HG03103 (cell line): Measurements from ENCODE around the gene ESPNL.

Experiments used
- ATAC-seq: cut with Tn5 transposase; IDR thresholded peaks from one replicate; pipeline ENCODE4 v1.9.1; 2021; ENCODE audit warnings: low read depth; ENCODE audit not compliant: unreplicated experiment

The ESPNL gene

DNA sequence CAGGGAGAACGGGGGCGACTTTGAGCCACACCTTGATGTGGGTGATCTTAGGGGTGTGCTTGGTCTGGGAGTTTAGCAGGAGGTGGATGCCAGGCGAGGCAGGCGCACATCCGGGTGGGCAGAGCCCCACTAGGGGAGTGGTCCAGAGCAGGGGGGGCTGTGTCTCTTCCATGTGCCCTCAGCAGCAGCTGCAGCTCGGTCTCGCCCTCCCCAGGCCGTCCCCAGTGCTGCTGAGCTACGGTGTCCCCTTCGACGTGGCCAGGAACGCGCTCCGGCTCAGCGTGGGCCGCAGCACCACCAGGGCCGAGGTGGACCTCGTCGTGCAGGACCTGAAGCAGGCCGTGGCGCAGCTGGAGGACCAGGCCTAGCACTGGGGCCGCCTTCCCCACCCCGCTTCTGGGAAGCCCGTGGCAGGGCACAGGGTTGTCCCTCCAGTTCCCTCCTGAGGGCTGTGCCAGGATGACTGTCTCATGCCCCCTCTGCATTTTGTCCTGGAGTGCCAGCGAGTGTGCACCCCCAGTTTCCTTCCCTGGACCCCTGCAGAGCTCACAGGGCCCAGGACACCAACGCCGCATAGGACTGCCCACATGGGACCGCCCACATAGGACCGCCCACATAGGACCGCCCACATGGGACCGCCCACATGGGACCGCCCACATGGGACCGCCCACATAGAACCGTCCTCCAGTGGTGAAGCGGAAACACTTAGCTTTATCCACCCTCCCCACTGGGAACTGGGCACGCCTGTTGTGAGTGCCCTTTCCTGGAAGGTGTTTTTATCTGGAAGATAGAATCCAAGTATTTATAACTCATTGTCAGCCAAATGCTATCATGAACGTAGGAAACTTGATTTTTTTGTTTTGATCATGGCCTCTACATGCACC lies 1.9 kb upstream of the ESPNL start:
- ATAC-seq, result no peak

DNA sequence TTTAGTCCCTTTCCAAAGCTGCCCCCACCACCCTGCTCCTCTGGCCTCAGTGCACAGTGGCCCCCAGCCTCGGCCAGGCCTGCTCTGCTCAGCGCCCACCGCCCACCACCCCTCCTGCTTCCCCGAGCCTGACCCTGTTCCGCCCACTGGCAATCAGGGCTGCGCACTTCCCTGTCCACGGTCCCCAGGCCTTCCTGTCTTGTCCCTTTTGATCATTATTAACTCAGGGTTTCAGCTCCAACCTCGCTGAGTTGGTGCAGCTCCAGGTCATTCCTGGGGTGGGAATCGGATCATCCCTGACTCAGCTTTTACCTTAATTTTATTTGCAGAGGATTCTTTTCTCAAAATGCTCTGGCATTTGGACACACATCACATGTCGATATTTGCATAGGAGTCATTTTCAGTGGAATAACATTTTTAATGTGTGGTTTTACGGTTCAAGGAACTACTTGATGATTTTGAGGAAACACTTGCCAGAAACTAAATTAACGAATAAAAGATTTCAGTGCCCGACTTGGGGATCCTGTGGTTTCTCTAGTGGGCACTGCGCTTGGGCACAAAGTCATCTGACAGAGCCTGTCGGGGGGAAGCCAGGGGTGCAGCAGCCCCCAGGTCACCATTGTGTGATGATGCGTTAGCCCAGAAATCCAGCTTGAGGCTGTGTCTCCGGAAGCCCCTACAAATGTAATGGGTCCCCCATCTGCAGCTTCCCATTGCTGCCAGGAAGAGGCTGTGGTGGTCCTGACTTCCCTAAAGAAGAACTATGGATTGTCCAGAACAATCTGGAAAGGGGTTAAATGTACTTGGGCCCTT lies 1.0 kb upstream of the ESPNL start:
- no peak for ATAC-seq

DNA sequence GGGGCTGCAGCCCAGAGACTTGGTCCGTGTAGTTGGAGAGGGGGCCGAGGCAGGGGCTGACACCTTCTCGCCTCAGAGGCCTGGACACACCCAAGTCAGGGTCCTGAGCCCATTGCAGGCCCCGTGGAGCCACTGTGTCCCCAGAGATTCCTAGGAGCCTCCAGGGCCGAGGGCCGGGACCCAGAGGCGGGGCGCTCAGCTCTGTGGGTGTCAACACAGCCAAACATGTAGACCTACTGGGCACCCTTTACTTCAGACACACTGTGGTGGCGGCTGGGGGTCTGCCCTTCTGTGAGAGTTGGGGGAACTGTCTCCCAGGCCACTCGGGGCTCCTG lies 459 bp upstream of the ESPNL start:
- no peak for ATAC-seq

DNA sequence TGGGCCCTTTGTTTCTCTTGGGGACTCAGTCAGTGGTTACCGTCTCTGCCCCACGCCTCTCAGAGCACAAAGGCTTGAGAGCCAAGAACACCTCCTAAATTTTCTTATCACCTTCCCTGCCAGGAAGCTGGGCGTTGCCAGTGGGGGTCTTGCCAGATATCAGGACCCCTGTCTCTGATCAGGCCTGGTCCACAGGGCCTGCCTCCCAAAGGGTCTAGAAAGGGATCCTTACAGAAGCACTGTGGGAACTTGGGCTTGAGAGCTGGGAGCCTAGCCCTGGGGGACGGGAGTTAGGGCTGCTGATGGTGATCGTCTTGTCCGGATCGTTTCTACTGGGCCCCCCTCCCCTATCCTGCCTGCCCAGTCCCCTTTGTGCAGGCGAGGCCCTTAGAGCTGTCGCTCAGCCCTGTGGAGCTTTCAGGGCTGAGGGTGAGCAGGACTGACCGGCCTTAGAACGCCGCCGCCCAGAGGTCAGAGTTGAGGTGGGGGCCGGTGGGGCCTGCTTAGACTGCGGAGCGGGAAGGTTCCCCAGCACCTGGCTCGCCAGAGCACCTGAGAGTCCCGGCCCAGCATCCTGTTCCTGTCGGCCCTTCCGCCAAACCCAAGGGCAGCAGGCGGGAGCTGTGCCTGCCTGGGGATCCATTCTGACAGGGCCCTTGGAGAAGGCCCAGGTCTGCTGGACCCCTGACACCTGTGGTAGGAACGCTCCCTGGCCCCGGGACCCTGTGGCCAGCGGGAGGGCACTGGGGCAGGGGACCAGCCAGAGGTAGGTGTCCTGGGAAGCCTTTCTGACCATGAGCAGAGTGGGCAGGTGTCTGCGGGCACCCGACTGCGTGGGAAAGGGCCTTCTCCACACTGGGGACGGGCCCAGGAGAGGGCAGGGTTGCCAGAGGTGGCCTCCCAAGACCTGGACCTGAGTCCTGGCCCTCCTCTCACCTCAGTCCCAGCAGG lies 956 bp downstream of the ESPNL start:
- no peak for ATAC-seq

DNA sequence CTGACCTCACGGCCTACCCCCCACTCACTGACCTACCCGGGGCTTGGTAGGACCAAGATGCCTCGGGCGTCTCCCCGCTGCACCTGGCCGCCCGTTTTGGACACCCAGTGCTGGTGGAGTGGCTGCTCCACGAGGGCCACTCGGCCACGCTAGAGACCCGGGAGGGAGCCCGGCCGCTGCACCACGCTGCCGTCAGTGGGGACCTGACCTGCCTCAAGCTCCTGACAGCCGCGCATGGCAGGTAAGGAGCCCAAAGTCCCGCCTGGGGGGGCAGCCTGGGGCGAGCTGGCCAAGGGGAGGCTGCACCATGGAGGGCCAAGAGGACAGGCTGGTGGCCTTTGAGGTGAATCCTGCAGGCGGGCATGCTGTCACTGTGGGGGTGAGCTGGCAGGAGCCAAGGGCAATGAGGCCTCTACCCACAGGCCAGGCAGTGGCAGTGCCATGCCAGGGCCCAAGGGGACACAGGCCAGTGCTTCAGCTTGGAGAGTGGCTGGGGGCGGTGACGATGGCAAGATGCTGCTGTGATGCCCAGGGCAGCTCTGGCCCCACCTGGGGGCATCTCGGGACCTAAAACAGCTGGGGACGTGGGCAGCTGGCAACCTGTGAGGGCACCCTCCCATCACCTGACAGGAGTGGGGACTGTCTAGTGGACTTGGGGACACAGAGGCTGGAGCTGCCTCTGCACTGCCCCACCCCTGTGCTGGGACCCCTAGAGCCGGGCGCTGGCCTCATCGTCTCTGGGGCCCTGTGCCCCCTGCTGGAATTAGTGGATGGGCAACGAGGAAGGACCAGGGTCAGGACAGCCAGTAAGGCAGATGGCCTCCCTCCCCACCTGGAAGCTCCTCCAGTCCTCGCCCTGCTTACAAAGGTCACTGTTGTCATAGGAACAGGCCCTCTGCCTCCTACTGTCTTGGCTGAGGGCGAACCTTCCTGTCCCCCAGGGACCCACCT lies 2.0 kb downstream of the ESPNL start:
- ATAC-seq, result no peak

DNA sequence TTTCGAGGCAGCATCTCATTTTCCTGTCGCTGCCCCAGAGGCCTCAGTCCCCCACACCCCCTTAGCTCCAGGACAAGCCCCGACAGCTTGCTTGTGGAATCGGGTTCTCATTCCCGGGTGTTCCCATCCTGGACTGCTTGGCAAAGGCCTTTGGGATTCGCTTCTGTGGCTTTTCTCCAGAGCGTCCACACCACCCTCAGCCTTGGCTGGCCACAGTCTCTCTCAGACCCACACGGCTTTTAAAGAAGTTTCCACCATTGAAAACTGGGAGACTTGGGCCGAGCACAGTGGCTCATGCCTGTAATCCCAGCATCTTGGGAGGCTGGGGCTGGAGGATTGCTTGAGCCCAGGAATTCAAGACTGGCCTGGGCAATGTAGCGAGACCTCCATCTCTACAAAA lies 2.7 kb downstream of the ESPNL start:
- ATAC-seq, result no peak

DNA sequence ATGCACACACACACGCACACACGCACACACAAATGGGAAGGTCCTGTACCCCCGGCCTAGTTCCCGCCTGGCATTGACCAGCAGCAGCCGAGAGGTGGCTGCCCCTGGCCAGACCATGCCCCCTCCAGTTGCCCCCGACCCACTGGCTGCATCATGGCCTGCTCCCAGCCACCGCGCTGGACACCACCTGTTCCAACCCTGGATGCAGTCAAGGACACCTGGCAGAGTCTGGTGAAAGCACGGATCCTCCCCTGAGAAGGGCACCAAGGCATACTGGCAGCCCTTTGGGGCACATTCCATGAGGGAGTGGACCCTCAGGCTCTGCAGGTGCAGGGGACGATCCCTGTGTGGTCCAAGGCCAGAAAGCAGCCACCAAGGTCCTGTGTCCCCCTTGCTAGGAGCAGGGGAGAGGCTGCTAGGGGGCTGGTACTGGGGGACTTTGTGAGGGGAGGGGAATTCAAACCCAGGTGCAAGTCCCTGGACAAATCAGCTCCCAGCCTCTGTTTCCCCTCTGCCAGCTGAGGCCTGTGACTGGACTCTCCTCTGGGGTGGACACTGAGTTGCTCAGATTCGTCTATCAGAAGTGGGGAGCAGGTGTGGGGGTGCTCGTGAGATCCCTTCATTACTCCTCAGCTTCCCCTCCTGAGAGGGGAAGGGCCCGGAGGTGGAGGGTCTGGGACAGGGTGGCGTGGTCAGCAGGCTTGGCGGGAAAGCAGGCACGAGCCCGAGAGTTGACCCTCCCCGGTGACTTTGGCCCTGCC lies 3.5 kb downstream of the ESPNL start:
- ATAC-seq, result no peak

DNA sequence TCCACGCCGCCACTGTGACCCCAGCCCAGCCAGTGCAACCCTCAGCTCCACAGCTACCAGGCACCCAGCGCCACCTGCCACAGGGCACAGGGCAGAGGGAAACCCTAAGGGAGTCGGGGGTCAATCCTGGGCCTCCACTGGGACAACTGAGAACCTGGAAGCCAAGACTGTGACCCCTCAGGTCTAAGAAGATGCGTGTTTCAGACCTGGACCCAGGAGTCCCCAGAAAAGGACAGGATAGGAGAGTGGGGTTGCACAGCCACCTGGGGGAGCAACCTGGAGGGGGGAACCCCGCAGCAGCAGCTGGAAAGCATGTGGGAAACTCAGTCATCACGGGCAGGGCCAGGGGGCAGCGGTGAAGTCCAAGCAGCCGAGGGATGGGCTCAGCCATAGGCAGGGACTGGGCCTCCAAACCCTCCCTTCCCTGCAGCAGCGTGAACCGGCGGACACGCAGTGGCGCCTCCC lies 4.1 kb downstream of the ESPNL start:
- no peak for ATAC-seq

DNA sequence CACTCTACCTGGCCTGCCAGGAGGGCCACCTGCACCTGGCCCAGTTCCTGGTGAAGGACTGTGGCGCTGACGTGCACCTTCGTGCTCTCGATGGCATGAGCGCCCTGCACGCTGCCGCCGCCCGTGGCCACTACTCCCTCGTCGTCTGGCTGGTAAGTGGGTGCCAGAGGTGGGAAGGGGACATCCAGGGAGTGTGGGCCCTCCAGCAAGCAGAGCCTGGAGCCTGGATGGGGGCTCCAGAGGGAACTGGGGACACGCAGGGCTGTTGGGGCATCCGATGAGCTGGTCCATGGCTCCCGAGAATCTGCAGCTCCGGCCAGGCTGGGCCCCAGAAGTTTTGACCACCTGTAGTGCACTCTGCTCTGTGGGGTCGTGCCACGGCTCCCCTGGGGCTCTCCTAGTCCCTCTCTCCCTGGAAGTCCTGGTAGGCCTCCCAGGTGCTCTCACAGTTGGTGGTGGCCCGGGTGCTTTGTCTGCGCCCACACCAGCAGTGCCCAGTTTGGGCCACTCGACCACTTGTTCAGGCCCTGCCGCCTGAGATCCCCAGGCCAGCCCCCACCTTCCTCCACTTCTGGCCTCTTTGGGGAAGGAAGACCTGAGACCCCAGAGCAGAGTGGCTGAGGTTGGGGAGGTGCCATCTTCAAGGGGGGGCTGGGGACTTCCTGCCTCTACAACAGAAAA lies 4.7 kb downstream of the ESPNL start:
- ATAC-seq, result no peak

DNA sequence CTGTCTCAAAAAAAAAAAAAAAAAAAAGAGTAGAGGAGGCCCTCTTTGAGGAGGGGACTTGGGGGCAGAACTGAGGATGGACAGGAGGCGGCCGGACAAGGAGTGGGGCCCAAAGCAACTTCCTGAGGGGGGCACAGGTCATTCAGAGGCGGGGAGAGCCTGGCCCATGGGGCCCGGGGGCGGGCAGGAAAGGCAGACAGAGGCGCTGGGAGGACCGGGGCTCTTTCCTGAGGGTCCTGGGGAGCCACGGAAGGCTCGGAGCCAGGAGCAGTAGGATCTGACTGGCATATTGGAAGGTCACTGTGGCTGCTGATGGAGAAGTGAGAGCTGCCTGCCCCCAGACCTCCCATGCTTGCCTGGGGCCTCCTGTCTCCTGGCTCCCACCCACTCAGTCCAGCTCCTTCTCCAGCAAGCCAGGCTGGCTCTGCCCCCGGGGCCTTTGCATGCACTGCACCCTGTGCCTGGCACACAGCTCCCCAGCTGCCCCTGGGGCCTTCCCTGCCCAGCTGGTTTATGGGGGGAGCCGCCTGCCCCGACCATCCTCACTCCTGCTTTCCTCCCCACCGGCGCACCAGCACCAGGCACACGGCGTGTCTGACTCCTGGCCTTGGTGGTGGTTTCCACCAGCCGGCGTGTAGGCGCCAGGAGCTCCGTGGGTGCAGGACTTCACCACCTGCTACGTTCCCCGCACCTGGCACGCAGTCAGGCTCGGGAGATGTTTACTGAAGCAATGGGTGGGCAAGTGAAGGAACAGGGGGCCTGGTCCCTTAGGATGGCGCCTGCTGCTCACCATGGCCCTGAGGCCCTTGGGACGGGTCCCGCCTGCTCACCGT lies 5.6 kb downstream of the ESPNL start:
- ATAC-seq, result no peak

DNA sequence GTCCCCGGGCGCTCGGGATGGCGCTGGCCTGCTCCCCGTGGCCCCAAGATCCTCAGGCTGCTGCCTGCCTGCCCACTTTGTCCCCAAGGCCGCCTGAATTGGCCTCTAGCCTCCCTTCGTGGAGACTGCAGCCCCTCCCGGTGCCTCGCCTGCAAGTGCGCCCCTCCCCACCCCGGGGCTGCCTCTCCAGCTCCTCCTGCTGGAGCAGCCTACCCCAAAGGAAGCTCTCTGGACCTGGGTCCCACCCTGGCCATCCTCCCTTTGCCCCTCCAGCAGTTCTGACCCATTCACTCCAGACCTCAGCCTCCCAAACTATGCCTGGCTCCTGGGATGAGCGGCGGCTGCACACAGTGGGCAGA lies 6.2 kb downstream of the ESPNL start:
- ATAC-seq, result no peak

DNA sequence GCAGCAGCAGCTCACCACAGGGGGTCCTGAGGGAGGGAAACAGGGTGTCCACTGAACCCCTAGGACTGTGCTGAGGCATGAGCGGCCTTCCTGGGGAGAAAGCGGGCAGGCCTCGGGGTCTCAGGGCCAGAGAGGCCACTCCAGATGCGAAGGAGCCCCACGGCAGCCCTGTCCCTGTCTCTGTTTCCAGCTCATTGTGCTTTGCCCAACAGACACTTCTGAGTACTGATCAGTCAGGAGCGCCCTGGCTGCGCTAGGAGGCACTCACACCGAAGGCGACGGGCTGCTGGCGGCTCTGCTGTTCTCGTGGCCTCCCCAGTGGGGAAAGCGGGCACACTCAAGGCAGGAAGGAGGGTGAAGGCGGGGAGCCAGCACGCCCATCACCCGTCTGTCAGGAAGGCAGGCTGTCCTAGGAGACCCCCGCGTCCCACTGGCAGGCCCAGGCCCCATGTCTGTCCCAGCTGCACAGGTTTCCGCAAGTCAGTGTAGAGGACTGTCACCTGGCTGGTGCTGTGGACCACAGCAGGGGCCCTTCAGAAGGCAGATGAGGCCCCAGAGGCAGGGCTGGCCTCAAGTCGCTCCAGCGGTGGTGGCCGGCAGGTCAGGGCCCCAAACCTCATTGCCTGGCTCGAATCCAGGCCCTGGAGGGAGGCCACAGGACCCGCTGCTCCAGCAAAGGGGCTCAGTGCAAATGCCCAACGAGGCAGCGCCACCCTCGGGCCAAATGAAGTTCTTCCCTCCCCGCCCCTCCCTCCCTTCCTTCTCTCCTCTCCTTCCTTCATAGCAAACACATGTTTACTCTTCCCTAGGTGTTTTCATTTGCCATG lies 6.8 kb downstream of the ESPNL start:
- peak; percentile 15 for ATAC-seq

DNA sequence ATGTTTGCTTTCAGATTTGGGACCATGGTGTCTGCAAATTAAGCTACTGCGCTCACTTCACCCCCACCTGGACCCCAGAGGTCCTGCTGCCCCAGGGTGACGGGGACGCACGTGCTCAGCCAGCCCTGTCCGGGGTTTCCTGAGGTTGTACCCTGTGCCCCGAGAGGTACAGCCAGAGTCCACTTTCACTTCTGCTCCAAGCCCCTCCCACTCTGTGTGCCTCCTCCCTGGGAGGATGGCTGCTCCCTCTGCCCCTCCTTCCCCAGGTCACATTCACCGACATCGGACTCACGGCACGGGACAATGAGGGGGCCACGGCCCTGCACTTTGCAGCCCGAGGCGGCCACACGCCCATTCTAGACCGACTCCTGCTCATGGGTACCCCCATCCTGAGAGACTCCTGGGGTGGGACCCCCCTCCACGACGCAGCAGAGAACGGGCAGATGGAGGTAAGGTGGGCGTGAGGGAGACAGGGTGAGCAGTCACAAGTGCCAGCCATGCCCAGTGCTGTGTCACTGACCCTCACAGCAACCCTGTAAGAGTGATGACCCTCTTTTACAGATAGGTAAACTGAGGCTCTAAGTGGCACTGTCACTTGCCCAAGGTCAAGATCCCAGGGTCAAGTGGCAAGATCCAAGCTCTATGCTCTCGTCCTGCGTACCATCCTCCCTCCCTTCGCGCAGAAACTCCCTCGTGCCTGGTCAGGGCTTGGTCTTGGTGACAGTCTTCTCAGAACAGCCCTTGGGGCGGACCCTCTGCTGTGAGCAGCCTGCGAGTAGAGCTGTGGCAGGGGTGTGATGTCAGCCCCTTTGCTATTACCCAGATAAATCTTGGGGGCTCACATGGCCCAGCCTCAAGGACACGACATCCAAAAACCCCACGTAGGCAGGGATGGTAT lies 7.6 kb downstream of the ESPNL start:
- peak; percentile 74 for ATAC-seq

DNA sequence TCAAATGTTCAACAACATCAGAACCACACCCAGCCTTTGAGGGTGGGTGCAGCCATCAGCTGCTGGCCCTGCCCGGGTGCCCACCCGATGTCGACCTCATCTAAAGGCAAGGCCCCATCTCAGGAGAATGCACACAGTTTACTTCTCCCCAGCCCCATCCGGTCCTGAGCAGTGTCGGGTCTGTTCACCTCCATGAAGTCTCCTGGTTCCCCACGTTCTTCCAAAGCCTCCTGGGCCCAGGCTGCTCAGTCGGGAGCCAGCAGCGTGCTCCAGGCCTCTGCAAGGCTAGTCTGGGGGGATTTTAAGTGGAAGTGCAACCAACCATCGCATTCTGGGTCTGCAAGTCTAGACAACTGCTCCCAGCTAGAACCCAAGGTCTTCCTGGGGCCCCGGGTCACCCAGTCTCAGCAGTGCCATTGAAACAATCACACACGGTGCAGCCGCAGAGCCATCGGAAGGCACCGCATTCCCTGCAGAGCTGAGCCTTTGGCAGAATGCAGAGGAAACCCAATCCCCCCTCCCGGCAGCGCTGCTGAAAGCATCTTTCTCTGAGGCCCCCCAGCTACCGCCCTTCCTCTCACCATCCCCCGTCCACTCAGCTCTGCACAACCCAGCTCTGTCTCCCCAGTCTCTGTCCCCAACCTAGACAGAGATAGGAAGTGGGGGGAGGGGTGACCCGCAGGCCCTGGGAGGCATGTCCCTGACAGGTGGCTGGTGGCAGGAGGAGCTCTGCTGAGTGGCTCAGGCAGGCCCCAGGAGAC lies 8.5 kb downstream of the ESPNL start:
- ATAC-seq, result peak; percentile 56

DNA sequence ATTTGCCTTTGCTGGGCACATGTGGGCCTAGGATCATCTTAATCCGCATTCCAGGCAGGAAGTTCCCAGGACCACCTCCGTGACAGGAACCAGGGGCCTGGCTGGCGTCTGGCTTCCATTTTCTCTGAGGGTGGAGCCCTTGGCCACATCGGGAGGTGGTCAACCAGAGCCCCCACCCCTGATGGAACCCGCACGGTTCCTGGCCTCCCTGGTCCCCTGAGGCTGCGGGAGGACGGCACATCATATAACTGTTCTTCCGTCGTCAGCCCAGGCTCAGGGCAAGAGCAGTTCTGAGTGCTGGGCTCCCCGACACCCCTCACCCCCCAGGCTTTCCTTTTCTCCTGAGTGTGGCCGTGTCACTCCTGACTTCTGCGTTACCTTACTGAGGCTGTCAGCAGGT lies 13.5 kb downstream of the ESPNL start:
- ATAC-seq, result no peak
